GM21786 (cell line): Measurements from ENCODE around the gene WDR88.
"Not testable (repeated sequence)": the region's sequence is repeated elsewhere in the genome, so short reads cannot be mapped to it uniquely, and the experiment has no call there.

Experiments
- ATAC-seq: cut with Tn5 transposase; IDR thresholded peaks from one replicate; pipeline ENCODE4 v1.9.1; 2021; ENCODE audit not compliant: unreplicated experiment

The WDR88 gene

GRCh38 chr19:33210266-33210940, 78.5 kb downstream of the WDR88 start:
- ATAC-seq = no peak

DNA sequence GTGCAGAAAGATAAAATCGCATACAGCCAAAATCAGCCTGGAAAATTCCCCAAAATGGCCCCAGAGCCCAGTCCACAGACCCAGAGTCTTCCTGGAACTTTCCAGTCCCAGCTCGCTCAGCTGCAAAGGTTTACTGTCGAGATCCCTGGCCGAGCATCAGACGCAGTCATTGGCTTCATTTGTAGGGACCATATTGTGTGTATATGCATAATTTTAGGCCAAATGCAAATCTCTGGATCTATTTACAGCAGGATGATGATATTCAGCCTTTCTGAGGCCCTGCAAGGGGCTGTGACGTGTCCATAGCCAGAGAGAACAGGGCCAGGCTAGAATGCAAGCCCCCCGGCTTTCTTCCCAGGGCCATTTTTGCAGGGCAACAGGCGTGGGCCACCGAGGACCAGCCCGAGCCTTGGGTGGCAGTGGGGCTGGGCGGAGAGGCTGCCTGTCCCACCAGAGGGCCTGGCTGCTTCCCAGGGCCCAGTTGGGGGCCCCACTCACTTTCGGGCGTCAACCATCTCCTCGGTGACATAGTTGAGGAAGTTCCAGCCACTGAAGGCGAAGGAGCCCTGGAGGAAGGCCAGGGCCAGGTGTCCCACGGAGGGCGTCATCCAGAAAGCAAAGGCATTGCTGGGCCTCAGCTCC, 80.0 kb downstream of the WDR88 start:
- no peak for ATAC-seq

- no peak for ATAC-seq
These were observed 80.7 kb downstream of the WDR88 start for GRCh38 chr19:33212436-33213172.

GRCh38 chr19:33214596-33214995, 82.7 kb downstream of the WDR88 start:
- ATAC-seq = no peak

- no peak for ATAC-seq
These were observed 83.7 kb downstream of the WDR88 start for GRCh38 chr19:33215438-33216197.

- no peak for ATAC-seq
These were observed 84.4 kb downstream of the WDR88 start for GRCh38 chr19:33216198-33216830.

DNA sequence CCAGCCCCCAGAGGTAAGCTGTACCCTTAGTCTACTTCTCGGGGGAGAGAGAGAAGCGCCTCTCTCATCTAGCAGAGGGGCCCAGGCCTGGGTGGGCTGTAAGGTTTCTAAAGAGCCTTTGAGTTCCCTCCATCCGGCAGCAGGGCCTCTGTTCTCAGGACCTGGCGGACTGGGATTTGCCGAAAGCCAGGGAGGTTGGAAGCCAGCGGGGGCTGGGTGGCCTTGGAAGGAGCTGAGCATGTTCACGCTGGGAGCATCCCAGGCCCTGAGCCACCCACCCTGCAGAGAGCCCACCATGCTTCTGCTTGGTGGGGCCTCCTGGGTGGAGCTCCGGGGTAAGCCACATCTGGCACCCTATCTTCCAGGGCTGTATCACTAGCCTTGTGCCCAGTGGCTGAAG, 86.0 kb downstream of the WDR88 start:
- no peak for ATAC-seq

DNA sequence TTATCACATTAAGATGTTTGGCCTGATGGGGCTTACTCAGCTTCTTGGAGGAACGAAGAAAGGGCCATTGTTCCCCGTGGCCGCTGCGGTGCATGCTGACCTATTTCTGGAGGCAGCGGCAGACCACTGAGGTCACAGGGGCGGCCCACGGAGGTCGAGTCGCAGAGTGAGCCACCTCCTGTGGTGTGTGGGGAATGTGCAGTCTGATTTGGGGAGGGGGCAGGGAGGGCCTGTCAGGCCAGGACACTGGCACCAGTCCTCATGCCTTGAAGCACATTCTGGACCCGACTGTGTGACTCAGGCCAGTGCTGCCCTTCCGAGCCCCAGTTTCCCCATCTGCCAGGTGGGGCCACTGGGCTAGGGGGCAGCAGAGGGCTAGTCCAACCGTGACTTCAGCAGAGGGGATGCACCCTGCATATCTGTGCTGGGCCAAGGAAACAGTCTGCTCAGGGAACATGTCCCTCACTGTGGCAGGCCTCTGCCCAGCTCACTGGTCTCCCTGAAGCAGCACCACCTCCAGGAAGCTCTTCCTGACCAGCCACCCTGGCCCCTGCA, 87.4 kb downstream of the WDR88 start:
- ATAC-seq = no peak

DNA sequence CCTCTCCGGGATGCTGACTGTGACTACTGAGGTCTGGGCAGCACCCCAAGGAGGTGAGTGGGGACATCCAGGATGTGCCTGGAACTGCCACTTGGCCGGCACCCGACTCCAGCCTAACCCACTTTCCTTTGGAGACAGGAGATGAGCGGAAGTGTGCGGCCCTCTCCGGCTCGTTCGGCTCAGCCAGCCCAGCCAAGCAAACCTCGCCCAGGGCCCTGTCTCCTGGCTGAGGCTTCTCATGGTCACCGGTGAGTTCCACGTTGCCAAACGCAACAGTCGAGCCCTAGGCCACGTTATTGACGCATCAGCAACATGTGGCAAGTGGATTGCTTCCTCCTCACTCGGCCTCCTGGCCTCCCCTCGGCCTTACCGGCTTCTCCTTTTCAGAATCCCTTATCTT, 88.2 kb downstream of the WDR88 start:
- ATAC-seq = no peak

DNA sequence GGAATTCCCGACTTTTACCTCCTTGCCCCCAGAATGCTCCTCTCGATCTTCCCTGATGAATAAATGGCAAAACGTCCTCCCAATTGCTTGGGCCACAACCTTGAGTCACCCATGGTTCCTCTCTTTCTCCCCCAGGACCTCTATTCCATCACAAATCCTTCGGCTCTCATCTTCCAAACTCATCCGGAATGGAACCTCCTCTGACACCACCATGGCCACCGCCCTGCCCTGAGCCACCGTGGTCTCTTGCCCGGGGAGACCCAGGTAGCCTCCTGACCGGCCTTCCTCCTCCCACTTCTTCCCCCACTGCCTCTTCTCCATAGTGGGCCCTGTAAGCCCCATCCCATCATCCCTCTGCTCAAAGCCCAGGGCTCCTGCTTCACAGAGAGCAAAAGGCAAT, 88.8 kb downstream of the WDR88 start:
- no peak for ATAC-seq

GRCh38 chr19:33221638-33222037, 89.7 kb downstream of the WDR88 start:
- ATAC-seq = no peak

- ATAC-seq = not testable (repeated sequence)
These were observed 90.3 kb downstream of the WDR88 start for GRCh38 chr19:33222255-33222654.

- ATAC-seq = no peak
These were observed 93.0 kb downstream of the WDR88 start for GRCh38 chr19:33224694-33225457.
